ENCODE results near the gene TFDP1. TPM values are rescaled to one million over a fixed set of nuclear protein-coding genes. Genes with fewer than 3 reads are reported as not detected.

The TFDP1 gene
- total RNA-seq, 6 donors from 2014 or later = 23.2 to 45.2 (median 37.9) TPM

DNA sequence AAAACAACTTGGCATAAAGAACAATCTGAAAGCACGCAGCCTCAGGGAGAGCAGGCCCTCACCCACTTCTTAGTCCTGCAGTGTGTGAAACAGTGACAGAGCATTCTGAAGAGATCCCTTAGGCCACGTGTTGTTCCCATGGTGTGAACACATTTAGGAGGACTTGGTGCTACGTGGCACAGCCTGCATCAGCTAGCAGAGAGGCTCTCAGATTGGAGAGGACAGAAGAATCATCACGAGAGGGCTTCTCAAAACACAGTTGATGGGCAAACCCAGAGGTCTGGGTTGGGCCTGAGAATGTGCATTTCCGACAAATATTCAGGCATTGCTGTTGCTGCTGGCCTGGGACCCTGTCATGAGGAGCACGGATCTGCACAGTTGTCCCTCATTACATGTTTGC is 26.1 kb upstream of the TFDP1 start:
- H3K4me3 ChIP-seq = no peak overlapping the region
- ATAC-seq (ENCODE audit: low FRiP score in 2 of 2) (no peak), DNase-seq (no peak)
- H3K27ac ChIP-seq = no peak overlapping the region
- no peaks in the 10 kb centered on the region for H3K27me3 ChIP-seq
- H3K9me3 ChIP-seq = no peaks in the 10 kb centered on the region
- 82 to 95% methylated on average over 2 to 6 of the region's 6 CpGs for WGBS, 2 donors
- H3K36me3 ChIP-seq = peaks cover 0 to 3% (median 0%) of the 10 kb centered on the region in 4 donors
- TF ChIP-seq, protein P1, sequence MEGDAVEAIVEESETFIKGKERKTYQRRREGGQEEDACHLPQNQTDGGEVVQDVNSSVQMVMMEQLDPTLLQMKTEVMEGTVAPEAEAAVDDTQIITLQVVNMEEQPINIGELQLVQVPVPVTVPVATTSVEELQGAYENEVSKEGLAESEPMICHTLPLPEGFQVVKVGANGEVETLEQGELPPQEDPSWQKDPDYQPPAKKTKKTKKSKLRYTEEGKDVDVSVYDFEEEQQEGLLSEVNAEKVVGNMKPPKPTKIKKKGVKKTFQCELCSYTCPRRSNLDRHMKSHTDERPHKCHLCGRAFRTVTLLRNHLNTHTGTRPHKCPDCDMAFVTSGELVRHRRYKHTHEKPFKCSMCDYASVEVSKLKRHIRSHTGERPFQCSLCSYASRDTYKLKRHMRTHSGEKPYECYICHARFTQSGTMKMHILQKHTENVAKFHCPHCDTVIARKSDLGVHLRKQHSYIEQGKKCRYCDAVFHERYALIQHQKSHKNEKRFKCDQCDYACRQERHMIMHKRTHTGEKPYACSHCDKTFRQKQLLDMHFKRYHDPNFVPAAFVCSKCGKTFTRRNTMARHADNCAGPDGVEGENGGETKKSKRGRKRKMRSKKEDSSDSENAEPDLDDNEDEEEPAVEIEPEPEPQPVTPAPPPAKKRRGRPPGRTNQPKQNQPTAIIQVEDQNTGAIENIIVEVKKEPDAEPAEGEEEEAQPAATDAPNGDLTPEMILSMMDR (IDR thresholded peaks at IDR 0.05) = no peak
- TF ChIP-seq POLR2A (IDR thresholded peaks at IDR 0.05) = no peak
- no peak for TF ChIP-seq POLR2AphosphoS5 (IDR thresholded peaks at IDR 0.05)
- TF ChIP-seq EP300 (IDR thresholded peaks at IDR 0.05) = no peak
- peaks cover 0 to under 1% (median 0%) of the 10 kb centered on the region in 4 donors for H3K4me1 ChIP-seq

DNA sequence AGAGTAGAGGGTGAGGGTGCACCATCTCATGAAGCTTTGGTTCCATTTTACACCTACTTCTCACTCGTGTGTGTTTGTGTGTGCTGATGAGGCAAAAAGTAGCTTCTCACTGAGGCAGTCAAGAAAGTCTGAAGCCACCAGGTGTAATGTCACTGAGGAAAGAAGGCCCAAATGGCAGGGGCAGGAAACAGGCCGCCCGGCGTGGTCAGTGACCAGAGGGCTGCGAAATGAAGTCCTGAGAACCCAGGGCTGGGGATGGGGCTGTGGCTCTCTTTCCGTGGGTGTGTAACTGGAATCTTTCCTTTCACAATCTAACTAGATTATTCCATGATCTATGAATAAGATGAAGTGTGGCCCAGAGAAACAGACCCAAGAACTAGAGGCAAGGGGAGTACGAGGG is 25.5 kb upstream of the TFDP1 start:
- Histone ChIP-seq H3K4me3 (no peak overlapping the region), H3K9me3 (no peaks in the 10 kb centered on the region), H3K27ac (no peak overlapping the region), H3K27me3 (no peaks in the 10 kb centered on the region), H3K36me3 (no peaks in the 10 kb centered on the region), H3K4me1 (no peaks in the 10 kb centered on the region)
- TF ChIP-seq POLR2AphosphoS5 (IDR thresholded peaks at IDR 0.05) (no peak), POLR2A (IDR thresholded peaks at IDR 0.05) (no peak), EP300 (IDR thresholded peaks at IDR 0.05) (no peak)
- TF ChIP-seq, protein P1 (IDR thresholded peaks at IDR 0.05) = no peak
- 87 to 93% methylated on average over 7 of the region's 7 CpGs for WGBS, 2 donors
- ATAC-seq (ENCODE audit: low FRiP score in 2 of 2) = no peak
- no peak for DNase-seq

DNA sequence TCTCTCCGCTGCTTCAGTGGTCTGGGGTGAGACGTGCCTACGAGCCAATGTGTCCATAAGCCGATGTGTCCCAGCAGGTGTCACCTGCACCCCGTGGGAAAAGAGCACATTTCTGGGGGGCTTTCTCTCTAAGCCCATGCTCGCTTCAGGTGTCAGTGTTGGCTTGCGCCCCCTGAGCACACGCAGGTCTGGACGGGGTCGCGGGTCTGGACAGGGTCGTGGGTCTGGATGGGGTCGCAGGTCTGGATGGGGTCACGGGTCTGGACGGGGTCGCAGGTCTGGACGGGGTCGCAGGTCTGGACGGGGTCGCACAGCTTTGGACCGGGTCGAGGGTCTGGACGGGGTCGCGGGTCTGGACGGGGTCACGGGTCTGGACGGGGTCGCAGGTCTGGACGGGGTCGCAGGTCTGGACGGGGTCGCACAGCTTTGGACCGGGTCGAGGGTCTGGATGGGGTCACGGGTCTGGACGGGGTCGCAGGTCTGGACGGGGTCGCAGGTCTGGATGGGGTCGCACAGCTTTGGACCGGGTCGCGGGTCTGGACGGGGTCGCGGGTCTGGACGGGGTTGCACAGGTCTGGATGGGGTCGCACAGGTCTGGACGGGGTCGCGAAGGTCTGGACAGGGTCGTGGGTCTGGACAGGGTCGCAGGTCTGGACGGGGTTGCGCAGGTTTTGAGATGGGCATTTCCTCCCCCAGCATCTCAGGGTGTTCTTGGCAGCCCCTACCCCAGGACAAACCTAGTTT is 24.5 kb upstream of the TFDP1 start:
- DNase-seq = no peak
- TF ChIP-seq POLR2A (IDR thresholded peaks at IDR 0.05) (no peak), EP300 (IDR thresholded peaks at IDR 0.05) (no peak), POLR2AphosphoS5 (IDR thresholded peaks at IDR 0.05) (no peak)
- TF ChIP-seq, protein P1 (IDR thresholded peaks at IDR 0.05) = no peak

DNA sequence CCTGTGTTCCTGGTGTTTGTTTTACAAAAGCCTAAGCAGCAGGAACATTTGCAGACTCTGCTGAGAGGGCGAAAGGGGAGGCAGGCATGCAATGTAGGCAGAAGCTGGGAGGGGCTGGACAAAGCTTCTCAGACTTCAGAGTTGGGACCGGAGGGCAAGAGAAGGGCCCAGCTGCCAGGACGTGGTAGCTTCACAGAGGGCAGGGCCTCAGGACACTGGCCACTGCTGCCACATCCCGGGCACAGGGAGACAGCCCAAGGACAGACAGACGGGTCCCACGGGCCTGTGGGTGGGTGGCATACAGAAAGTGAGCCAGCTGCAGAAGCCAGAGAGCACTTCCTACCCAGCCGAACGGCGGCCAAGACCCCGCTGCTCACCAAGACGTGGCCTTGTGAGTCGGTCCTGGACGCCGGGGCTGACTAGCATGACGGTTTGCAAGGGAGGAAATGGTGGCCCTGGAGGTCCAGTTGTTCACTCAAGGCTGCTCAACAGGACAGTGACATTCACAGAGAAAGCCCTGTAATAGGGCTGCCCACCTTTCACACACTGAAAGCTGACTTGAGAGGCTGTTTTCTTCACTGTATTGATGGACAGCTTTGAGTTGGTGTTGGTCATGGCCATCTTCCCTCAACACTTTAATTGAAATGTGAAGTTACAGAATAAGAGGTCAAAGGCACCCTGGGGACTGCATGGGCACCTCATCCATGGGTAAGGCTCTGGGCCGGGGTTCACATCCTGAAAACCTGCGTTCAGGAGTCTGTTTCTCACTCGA is 23.7 kb upstream of the TFDP1 start:
- H3K36me3 ChIP-seq = no peaks in the 10 kb centered on the region
- WGBS, 2 donors = 86% methylated on average over 14 to 18 of the region's 18 CpGs
- H3K27me3 ChIP-seq = no peaks in the 10 kb centered on the region
- no peaks in the 10 kb centered on the region for H3K9me3 ChIP-seq
- ATAC-seq (ENCODE audit: low FRiP score in 2 of 2) (no peak), DNase-seq (no peak)
- H3K4me1 ChIP-seq = no peaks in the 10 kb centered on the region
- TF ChIP-seq POLR2AphosphoS5 (IDR thresholded peaks at IDR 0.05) = no peak
- H3K4me3 ChIP-seq = no peak overlapping the region
- no peak overlapping the region for H3K27ac ChIP-seq

More for the DNA sequence above, 24.5 kb upstream of the TFDP1 start:
- Histone ChIP-seq H3K4me1 (no peaks in the 10 kb centered on the region), H3K4me3 (no peak overlapping the region), H3K27me3 (no peaks in the 10 kb centered on the region), H3K27ac (no peak overlapping the region), H3K36me3 (no peaks in the 10 kb centered on the region), H3K9me3 (no peaks in the 10 kb centered on the region)
- 86 to 89% methylated on average over 34 to 56 of the region's 56 CpGs for WGBS, 2 donors
- ATAC-seq (ENCODE audit: low FRiP score in 2 of 2) = no peak

DNA sequence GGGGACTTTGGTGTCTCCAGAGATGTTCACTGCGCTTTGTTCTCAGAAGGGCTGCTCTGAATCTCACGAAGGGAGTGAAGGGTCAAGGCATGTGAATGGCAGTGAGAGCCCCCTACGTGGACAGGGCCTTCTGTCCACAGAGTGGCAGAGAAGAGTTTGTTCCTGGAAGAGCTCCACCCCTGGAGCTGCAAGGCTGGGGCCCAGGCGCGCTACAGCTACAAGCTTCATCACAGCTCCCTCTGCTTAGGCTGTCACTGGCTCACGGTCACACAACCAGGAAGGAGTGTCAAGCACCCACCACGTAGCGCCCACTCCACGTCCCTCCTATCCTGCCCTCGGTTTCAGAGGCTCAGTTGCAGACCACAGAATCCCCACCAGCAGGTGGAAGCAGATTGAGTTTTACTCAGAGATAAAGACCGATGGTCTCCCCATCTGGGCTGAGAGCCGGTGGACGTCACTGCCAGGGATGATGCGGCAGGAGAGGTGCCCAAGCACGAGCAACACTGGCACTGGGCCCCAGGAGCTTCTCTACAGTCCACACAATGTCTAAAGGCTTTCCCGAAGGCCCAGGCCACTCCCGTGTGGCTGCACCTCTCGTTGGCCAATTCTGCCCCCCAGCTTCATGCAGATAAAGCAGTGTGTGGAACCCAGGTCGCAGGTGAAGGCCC is 23.0 kb upstream of the TFDP1 start:
- WGBS, 2 donors = 88 to 94% methylated on average over 11 to 19 of the region's 19 CpGs
- H3K36me3 ChIP-seq = no peaks in the 10 kb centered on the region
- no peaks in the 10 kb centered on the region for H3K4me1 ChIP-seq
- H3K4me3 ChIP-seq = no peak overlapping the region
- H3K9me3 ChIP-seq = no peaks in the 10 kb centered on the region
- no peak for DNase-seq
- no peak for ATAC-seq (ENCODE audit: low FRiP score in 2 of 2)
- TF ChIP-seq, protein P1 (IDR thresholded peaks at IDR 0.05) = no peak
- TF ChIP-seq POLR2AphosphoS5 (IDR thresholded peaks at IDR 0.05) (no peak), POLR2A (IDR thresholded peaks at IDR 0.05) (no peak), EP300 (IDR thresholded peaks at IDR 0.05) (no peak)
- no peaks in the 10 kb centered on the region for H3K27me3 ChIP-seq
- H3K27ac ChIP-seq = no peak overlapping the region
